Myocyte (in vitro differentiated cells): ENCODE data around the gene GRK4. TPM values are rescaled to one million over a fixed set of nuclear protein-coding genes. Genes with fewer than 3 reads are reported as not detected.
"Not testable (repeated sequence)": the region's sequence is repeated elsewhere in the genome, so short reads cannot be mapped to it uniquely, and the experiment has no call there.

Source experiments
- DNase-seq: peaks from one replicate; pipeline ENCODE4 v3.0.0-alpha.2; 2012; ENCODE audit warnings: low read depth
- polyA plus RNA-seq: library from polyadenylated mRNA; unstranded; fragments of >200 nt; gene quantifications from one replicate; pipeline ENCODE4 v1.2.1, GENCODE V29; 2012; ENCODE audit warnings: missing spikeins
- total RNA-seq: library from RNA; depleted of rRNA; stranded (reverse); fragments of >200 nt; gene quantifications from 2 replicates; pipeline ENCODE4 v1.2.3, GENCODE V29; 2014

GRK4 gene
- total RNA-seq: 14.6 and 16.7 TPM in 2 replicates
- polyA plus RNA-seq: 8.3 TPM

- DNase-seq: peak; percentile 99
These were observed at the start of gene GRK4, which contains the start of gene NOP14 for GRCh38 chr4:2963175-2963965. Gene GRK4 (plus strand): TSS chr4:2963571. CDS start chr4:2964071, 500 bp downstream. Gene NOP14 (minus strand): TSS chr4:2963406. CDS start chr4:2963319, 87 bp downstream.

DNA sequence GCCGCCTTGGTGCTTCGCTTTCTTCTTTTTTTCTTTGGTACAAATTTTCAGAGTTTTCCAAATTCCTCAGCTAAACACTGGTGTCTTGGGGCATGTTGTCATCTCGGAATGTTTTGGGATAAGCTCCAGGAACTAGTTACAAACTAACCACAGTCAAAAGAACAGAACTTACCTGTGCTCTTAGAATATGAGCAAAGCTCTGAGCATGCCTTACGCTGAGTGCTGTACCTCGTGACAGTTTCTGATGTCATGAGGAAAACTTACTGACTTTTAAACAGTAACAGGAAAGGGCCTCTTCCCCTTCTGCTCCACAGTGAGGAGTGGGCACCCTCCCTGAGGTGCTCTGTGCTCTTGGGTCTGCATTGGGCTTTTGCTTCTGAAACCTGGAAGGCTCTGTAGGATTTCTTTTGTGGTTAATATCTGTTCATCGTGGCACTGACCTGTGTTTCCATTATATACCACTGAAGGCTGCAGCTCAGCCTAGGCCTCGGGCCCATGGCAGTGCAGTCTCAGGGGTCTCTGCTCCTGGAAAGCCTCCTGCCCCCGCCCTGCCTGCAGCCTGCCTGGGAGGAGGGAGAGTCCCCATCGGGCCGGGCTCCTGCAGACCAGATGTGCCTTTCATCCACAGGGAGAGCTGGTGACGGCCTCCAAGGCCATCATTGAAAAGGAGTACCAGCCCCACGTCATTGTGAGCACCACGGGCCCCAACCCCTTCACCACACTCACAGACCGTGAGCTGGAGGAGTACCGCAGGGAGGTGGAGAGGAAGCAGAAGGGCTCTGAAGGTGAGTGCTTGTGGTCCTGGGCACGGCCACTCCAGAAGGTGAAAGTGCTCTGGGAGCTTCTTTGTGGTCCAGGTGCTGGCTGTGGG lies 48.9 kb upstream of the GRK4 start:
- DNase-seq: no peak

GRCh38 chr4:2915789-2916188 lies 47.6 kb upstream of the GRK4 start:
- DNase-seq: no peak

DNA sequence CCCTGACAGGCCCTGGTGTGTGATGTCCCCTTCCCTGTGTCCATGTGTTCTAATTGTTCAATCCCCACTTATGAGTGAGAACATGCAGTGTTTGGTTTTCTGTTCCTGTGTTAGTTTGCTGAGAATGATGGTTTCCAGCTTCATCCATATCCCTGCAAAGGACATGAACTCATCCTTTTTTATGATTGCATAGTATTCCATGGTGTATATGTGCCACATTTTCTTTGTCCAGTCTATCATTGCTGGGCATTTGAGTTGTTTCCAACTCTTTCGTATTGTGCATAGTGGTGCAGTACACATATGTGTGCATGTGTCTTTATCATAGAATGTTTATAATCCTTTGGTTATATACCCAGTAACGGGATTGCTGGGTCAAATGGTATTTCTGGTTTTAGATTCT lies 46.7 kb upstream of the GRK4 start:
- not testable (repeated sequence) for DNase-seq

DNA sequence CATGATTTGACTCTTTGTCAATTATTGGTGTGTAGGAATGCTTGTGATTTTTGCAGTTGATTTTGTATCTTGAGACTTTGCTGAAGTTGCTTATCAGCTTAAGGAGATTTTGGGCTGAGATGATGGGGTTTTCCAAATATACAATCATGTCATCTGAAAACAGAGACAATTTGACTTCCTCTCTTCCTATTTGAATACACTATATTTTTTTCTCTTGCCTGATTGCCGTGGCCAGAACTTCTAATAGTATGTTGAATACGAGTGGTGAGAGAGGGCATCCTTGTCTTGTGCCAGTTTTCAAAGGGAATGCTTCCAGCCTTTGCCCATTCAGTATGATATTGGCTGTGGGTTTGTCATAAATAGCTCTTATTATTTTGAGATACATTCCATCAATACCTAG lies 45.1 kb upstream of the GRK4 start:
- DNase-seq: not testable (repeated sequence)

DNA sequence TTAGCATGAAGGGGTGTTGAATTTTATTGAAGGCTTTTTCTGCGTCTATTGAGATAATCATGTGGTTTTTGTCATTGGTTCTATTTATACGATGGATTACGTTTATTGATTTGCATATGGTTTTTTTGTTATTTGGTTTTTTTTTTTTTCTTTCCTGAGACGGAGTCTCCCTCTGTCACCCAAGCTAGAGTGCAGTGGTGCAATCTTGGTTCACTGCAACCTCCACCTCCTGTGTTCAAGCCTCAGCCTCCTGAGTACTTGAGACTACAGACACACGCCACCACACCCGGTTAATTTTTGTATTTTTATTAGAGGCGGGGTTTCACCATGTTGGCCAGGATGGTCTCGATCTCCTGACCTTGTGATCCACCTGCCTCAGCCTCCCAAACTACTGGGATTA lies 44.7 kb upstream of the GRK4 start:
- not testable (repeated sequence) for DNase-seq

- DNase-seq: not testable (repeated sequence)
These were observed 40.8 kb upstream of the GRK4 start for GRCh38 chr4:2922453-2923101.

GRCh38 chr4:2923141-2923551 lies 40.2 kb upstream of the GRK4 start:
- DNase-seq: no peak

GRCh38 chr4:2923668-2924173 lies 39.6 kb upstream of the GRK4 start:
- no peak for DNase-seq

DNA sequence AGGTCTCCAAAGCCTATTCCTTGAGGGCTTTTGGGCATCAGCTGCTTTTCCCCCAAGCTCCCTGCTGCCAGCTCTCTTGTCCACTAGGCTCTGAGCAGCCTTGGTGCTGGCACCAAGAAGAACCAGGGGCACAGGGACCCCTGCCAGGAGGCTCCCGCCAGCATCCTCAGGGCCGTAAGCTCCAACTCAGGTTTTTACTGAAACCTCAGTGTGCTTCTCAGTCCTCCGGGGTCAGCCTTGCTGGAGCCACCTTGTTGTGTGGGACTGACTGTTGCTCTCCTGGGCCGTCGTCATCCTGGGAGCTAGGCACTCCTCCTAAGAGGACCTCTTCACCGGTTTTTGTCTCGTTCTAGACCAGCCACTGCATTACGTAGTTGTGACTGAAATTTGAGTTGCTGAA lies 39.1 kb upstream of the GRK4 start:
- no peak for DNase-seq

DNA sequence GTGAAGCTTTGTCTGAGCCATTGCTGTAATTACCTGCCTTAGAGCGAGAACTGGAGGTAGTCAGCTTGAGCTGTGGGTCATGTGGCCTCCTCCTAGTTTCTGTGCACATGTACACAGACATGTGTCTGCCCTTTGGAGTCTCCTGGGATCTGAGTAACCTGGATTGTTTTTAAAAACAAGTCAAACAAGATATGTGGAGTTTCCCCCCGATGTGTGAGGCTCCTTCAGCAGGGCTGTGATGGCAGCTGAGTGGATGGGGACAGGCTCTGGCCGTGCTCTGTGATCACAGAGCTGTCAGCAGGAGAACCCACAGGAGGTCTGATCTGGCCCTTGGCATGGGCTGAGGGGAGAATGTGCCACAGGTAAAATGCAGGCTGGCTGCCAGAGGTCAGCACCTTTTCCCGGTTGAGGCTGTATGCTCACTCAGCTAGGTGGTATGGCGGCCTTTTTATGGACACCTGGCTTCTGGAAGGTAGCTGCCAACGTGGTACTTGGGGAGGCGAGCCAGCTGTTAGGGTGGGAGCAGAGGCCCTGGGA lies 38.5 kb upstream of the GRK4 start:
- no peak for DNase-seq

DNA sequence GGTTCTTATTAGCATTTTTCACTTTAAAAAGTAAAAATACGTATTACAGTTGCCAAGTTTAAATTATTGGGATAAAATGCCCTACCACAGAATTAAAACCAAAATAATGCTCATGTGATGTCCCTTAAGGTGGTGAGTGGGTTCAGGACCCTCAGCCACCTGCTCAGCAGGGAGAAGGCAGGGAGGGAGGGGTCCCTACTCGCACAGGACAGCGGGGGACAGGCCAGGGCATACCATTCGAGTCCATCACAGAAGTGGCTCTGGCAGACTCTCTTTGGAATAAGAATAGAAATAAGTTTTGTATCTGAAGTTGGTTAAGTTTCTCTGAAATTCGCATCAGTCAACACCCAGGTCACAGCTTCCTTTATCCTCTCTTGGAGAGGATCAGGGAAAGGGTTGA lies 37.9 kb upstream of the GRK4 start:
- no peak for DNase-seq

DNA sequence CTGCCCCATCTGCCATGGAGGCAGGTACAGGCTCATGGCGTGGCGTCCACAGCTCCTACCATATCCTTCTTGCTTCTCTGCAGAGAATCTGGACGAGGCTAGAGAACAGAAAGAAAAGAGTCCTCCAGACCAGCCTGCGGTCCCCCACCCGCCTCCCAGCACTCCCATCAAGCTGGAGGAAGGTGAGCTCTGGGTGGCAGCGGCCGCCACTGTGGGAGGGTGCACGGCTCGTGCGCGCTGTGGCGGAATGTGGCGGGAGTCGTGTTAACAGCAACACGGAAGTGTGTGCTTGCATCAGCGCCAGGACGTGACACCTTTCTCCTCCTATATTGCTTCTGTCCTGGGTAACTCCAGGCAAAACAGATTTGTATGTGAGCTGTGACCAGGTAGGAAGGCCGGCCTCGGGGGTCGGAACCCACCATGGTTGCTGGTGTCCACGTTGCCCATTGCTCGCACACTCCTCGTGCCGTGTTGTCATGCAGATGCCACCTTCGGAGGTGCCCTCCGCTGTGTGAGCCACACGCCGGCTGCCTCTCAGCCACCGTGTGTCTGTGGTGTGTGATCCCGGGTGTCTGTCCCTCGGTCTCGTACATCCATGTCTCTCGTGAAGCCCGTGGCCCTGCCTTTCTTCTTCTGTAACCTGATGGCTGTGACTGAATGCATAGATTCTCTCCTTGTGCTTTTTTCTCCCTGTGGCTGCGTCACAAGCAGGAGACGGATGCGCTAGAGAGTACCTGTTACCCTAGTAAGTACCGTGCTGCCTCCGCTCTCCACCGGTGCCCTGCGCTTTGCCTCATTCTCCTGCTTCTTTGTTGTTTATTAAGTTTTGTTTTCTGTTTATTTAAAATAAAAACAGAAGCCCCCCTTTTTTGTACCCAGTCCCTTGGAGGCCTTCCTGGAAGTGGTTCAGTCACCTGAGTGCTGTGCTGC lies 37.2 kb upstream of the GRK4 start:
- DNase-seq: no peak

DNA sequence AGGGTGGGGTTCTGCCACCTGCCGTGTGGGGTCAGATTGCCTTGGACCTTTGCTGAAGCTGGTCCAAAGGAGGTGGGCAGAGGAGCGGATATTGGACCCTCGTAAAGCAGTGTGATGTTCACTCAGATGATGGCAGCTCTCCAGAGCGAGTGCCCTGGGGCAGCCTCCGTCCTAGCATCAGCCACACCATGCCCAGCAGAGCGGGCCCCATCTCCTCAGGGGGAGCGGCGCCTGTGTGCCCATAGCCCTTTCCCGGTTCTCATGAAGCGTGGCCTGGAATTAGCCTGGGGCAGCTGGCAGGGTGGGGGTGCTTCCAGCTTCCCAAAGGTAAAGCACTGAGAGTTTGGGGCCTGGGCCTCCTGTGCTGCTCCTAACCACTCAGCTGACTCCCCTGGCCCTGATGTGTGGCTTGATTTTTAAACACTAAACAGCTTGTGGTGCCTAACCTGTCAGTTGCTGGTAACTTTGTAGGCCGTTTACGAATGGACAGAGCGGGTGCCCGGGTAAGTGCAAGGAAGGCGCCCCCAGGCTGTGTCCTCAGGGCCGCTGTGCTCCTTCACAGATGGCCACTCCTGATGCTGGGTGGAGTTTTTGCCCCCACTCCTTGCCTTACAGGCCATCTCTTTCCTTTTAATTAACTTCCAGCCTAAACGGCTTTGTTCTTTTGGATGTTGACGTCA lies 36.2 kb upstream of the GRK4 start:
- no peak for DNase-seq

DNA sequence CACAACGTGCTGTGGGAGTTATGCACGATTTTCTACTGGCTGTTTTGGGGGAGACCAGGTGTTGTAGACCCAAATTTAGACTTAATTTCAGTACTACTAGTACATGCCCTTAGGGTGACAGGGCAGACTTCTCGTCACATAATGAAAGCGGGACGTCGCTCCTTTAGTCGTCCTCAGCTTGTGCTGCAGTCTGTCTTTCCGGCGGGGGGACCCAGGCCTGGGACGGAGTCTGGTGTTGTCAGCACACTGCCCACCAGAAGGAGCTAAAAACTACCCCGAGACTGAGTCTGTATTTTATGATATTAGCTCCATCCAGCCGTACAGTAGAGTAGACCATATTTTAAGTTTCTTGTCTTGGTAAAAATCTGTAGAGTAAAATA lies 35.7 kb upstream of the GRK4 start:
- no peak for DNase-seq

DNA sequence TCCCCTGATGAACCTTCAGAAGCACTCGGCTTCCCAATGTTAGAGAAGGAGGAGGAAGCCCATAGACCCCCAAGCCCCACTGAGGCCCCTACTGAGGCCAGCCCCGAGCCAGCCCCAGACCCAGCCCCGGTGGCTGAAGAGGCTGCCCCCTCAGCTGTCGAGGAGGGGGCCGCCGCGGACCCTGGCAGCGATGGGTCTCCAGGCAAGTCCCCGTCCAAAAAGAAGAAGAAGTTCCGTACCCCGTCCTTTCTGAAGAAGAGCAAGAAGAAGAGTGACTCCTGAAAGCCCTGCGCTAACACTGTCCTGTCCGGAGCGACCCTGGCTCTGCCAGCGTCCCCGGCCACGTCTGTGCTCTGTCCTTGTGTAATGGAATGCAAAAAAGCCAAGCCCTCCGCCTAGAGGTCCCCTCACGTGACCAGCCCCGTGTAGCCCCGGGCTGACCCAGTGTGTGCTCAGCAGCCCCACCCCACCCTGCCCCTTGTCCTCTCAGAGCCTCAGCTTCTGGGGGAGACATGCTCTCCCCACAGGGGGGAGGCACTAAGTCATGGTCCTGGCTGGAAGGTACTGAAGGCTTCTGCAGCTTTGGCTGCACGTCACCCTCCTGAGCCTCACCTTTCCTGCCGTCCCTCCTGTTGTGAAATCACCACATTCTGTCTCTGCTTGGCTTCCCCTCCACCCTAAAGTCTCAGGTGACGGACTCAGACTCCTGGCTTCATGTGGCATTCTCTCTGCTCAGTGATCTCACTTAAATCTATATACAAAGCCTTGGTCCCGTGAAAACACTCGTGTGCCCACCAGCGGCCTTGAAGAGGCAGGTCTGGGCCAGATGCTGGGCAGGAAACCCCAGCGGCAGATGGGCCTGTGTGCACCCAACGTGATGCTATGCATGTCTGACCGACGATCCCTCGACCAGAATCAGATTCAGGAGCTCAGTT lies 34.9 kb upstream of the GRK4 start:
- no peak for DNase-seq

DNA sequence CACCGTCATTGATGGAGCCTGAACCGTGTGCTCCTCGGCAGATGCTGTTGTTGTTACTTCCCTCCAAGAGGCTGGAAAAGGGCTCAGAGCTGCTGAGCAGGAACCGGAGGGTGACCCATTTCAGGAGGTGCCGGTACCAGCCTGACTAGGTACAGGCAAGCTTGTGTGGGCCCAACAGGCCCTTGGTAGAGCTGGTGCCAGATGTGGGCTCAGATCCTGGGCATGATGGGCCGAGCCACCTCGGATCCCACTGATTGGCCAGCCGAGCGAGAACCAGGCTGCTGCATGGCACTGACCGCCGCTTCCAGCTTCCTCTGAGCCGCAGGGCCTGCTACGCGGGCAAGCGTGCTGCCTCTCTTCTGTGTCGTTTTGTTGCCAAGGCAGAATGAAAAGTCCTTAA lies 33.9 kb upstream of the GRK4 start:
- DNase-seq: no peak

DNA sequence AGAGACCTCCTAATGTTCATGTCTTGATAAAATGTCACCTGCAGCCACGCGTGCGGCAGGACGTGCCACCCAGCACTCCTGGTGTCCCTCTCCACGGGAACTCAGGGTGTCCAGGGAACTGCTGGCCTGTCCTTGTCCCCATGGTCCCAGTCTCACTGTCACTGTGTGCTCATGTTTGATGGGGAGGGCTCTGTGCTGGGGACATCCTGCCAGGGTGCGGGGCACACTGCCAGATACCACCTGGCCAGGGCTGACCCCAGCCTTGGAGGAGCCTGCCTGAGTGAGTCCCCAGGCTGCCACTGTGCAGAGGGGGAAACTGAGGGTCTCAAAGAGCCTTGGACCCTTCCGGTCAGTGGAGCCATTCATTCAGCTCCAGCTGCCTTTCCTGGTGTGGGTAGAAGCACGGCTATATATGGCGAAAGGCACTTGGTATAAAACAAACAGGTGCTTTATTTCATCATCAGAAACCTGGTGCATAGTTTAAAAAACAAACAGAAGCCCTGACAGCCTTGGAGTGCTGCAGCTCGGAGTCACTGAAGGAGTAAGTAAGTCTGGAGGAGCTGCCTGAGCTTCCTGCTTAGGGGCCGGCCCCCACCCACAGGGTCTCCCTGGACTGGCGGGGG lies 33.1 kb upstream of the GRK4 start:
- no peak for DNase-seq
